ENCODE data around the gene NT5C2.

Gene NT5C2

GRCh38 chr10:103109821-103110220, 83.3 kb downstream of the NT5C2 start:
- no peak for TF ChIP-seq CTCF (IDR thresholded peaks at IDR 0.05)

GRCh38 chr10:103106539-103106938, 86.5 kb downstream of the NT5C2 start:
- TF ChIP-seq CTCF (IDR thresholded peaks at IDR 0.05): no peak

- no peak for TF ChIP-seq CTCF (IDR thresholded peaks at IDR 0.05)
Measured at GRCh38 chr10:103105462-103105861, 87.6 kb downstream of the NT5C2 start.

GRCh38 chr10:103104721-103105120, 88.4 kb downstream of the NT5C2 start:
- no peak for TF ChIP-seq CTCF (IDR thresholded peaks at IDR 0.05)

- TF ChIP-seq CTCF (IDR thresholded peaks at IDR 0.05): no peak
Measured at GRCh38 chr10:103103989-103104388, 89.1 kb downstream of the NT5C2 start.

GRCh38 chr10:103102195-103102594, 90.9 kb downstream of the NT5C2 start:
- no peak for TF ChIP-seq CTCF (IDR thresholded peaks at IDR 0.05)

- no peak for TF ChIP-seq CTCF (IDR thresholded peaks at IDR 0.05)
Measured at GRCh38 chr10:103100620-103101019, 92.5 kb downstream of the NT5C2 start.

GRCh38 chr10:103098240-103098639, 94.8 kb downstream of the NT5C2 start:
- TF ChIP-seq CTCF (IDR thresholded peaks at IDR 0.05): no peak

Measured in LNCAP (cell line).